Measurements from ENCODE around the gene EXOC5. TPM values are rescaled to one million over a fixed set of nuclear protein-coding genes. Genes with fewer than 3 reads are reported as not detected.

EXOC5 gene
- total and polyA plus RNA-seq, 10 donors = 8.8 to 77.2 (median 55.7) TPM

GRCh38 chr14:57221931-57222330, 46.8 kb downstream of the EXOC5 start:
- no peak overlapping the region for H3K4me3 ChIP-seq
- intact Hi-C loops (cut with DNase I; ENCODE audit: low total_unique reads) = no loop called here
- no peaks in the 10 kb centered on the region for H3K9me3 ChIP-seq
- H3K4me1 ChIP-seq = no peaks in the 10 kb centered on the region
- DNase-seq = no peak
- peaks cover 0 to 88% (median 33%) of the 10 kb centered on the region in 6 donors for H3K36me3 ChIP-seq
- H3K27ac ChIP-seq = no peak overlapping the region
- no peak for TF ChIP-seq POLR2AphosphoS5 (IDR thresholded peaks at IDR 0.05)
- TF ChIP-seq CTCF (IDR thresholded peaks at IDR 0.05 in 8 of 11, conservative IDR thresholded peaks at IDR 0.05 in 3 of 11) = no peak
- no peak for TF ChIP-seq POLR2A (IDR thresholded peaks at IDR 0.05)
- no peaks in the 10 kb centered on the region for H3K27me3 ChIP-seq (replicated peaks in 1 of 7)
- WGBS, 5 donors = 95 to 99% (median 98%) methylated on average over 3 of the region's 3 CpGs

DNA sequence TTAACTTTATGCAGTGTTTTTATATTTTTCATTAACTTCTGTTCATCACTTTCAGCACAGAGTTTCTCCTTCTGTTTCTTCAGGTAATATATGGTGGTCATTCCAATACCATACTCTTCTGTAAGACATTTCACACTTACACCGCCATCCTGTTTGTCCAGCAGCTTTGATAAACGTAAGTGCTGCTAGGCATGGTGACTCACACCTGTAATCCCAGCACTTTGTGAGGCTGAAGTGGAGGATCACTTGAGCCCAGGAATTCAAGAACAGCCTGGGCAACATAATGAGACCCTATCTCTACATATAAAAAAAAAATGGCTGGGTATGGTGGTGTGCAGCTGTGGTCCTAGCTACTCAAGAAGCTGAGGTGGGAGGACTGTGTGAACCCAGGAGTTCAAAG, 55.8 kb downstream of the EXOC5 start:
- Histone ChIP-seq H3K4me3 (no peak overlapping the region), H3K4me1 (no peaks in the 10 kb centered on the region), H3K27me3 (replicated peaks in 1 of 7) (no peaks in the 10 kb centered on the region), H3K9me3 (no peaks in the 10 kb centered on the region), H3K27ac (no peak overlapping the region), H3K36me3 (peaks cover 0 to 95% (median 59%) of the 10 kb centered on the region in 6 donors)
- 90 to 97% (median 95%) methylated on average over 2 of the region's 2 CpGs for WGBS, 5 donors
- TF ChIP-seq POLR2AphosphoS5 (IDR thresholded peaks at IDR 0.05) = no peak
- TF ChIP-seq CTCF (IDR thresholded peaks at IDR 0.05 in 8 of 11, conservative IDR thresholded peaks at IDR 0.05 in 3 of 11) = no peak
- no peak for TF ChIP-seq POLR2A (IDR thresholded peaks at IDR 0.05)
- no peak for DNase-seq
- intact Hi-C loops (cut with DNase I; ENCODE audit: low total_unique reads) = no loop called here

DNA sequence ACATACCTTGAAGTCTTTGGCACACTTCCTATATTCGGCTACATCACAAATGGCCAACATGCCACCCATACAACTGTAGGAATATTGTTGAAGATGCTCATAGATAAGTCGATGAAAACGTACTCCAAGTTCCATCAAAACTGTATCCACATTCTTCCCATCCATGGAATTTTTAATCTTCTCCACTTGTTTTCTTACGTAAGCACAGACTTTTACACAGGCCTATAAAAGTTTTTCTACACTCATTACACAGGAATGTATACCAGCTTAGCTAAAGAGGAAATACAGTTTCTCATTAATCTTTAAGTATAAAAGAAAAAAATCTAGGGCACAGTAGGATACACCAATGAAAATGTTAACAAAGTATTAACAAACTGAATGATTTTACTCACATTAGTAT, 59.1 kb downstream of the EXOC5 start:
- Histone ChIP-seq H3K27ac (no peak overlapping the region), H3K4me1 (no peaks in the 10 kb centered on the region), H3K4me3 (no peak overlapping the region), H3K9me3 (no peaks in the 10 kb centered on the region), H3K27me3 (replicated peaks in 1 of 7) (no peaks in the 10 kb centered on the region), H3K36me3 (peaks cover 0 to 84% (median 42%) of the 10 kb centered on the region in 6 donors)
- 86 to 97% (median 95%) methylated on average over 4 of the region's 4 CpGs for WGBS, 5 donors
- TF ChIP-seq POLR2AphosphoS5 (IDR thresholded peaks at IDR 0.05) (no peak), CTCF (IDR thresholded peaks at IDR 0.05 in 8 of 11, conservative IDR thresholded peaks at IDR 0.05 in 3 of 11) (no peak), POLR2A (IDR thresholded peaks at IDR 0.05) (no peak)
- DNase-seq = no peak
- intact Hi-C loops (cut with DNase I; ENCODE audit: low total_unique reads) = no loop called here

GRCh38 chr14:57205938-57206337, 62.8 kb downstream of the EXOC5 start:
- DNase-seq = no peak
- H3K27me3 ChIP-seq (replicated peaks in 1 of 7) = no peaks in the 10 kb centered on the region
- intact Hi-C loops (cut with DNase I; ENCODE audit: low total_unique reads) = no loop called here
- WGBS, 5 donors = 64 to 92% (median 79%) methylated on average over 5 of the region's 5 CpGs
- no peak overlapping the region for H3K27ac ChIP-seq
- H3K36me3 ChIP-seq = peaks cover 0 to 48% (median 19%) of the 10 kb centered on the region in 6 donors
- H3K4me3 ChIP-seq = no peak overlapping the region
- no peaks in the 10 kb centered on the region for H3K9me3 ChIP-seq
- no peaks in the 10 kb centered on the region for H3K4me1 ChIP-seq
- no peak for TF ChIP-seq POLR2AphosphoS5 (IDR thresholded peaks at IDR 0.05)
- TF ChIP-seq POLR2A (IDR thresholded peaks at IDR 0.05) = no peak
- TF ChIP-seq CTCF (IDR thresholded peaks at IDR 0.05 in 8 of 11, conservative IDR thresholded peaks at IDR 0.05 in 3 of 11) = no peak
